GM06990 (cell line): ENCODE results near the gene TBC1D22A.
A peak's percentile ranks its signal among the peaks of the same experiment; 100 is the strongest.

ENCODE experiments used
- DNase-seq: peaks from one replicate; pipeline ENCODE4 v3.0.0-alpha.2; 2011; ENCODE audit not compliant: insufficient read length; ENCODE audit errors: extremely low read depth
- H3K27me3 ChIP-seq: replicated peaks from 2 replicates; pipeline ENCODE4 v1.6.0; 2011; ENCODE audit warnings: low read length; ENCODE audit not compliant: control insufficient read depth, insufficient read depth
- H3K36me3 ChIP-seq: 2 replicates; pipeline ENCODE4 v1.5.1; 2011; ENCODE audit warnings: low read length; ENCODE audit not compliant: control insufficient read depth, insufficient read depth
- H3K4me3 ChIP-seq: replicated peaks from 2 replicates; pipeline ENCODE4 v1.5.1; 2011; ENCODE audit warnings: low read depth, mild to moderate bottlenecking, control low read depth, low read length
- CTCF ChIP-seq: IDR thresholded peaks from 2 replicates; pipeline ENCODE4 v1.5.1; 2011; ENCODE audit warnings: low read length, control low read depth, mild to moderate bottlenecking, inconsistent platforms; ENCODE audit not compliant: insufficient read depth, poor library complexity, severe bottlenecking

TBC1D22A gene

GRCh38 chr22:47209547-47210023 is 447.1 kb downstream of the TBC1D22A start:
- no peak for DNase-seq
- Histone ChIP-seq H3K4me3 (no peak overlapping the region), H3K27me3 (no peaks in the 10 kb centered on the region), H3K36me3 (no peaks in the 10 kb centered on the region)
- TF ChIP-seq CTCF: no peak

GRCh38 chr22:47210112-47210657 is 447.7 kb downstream of the TBC1D22A start:
- DNase-seq: no peak
- Histone ChIP-seq H3K4me3 (no peak overlapping the region), H3K27me3 (no peaks in the 10 kb centered on the region), H3K36me3 (no peaks in the 10 kb centered on the region)
- TF ChIP-seq CTCF: no peak

GRCh38 chr22:47210686-47211085 is 448.2 kb downstream of the TBC1D22A start:
- H3K36me3 ChIP-seq: no peaks in the 10 kb centered on the region
- H3K4me3 ChIP-seq: no peak overlapping the region
- TF ChIP-seq CTCF: no peak
- no peak for DNase-seq
- no peaks in the 10 kb centered on the region for H3K27me3 ChIP-seq

- DNase-seq: no peak
- Histone ChIP-seq H3K27me3 (no peaks in the 10 kb centered on the region), H3K36me3 (no peaks in the 10 kb centered on the region), H3K4me3 (no peak overlapping the region)
- TF ChIP-seq CTCF: peak; percentile 97
These were observed 451.3 kb downstream of the TBC1D22A start for GRCh38 chr22:47213571-47214230.

- no peak for DNase-seq
- no peak overlapping the region for H3K4me3 ChIP-seq
- H3K27me3 ChIP-seq: no peaks in the 10 kb centered on the region
- TF ChIP-seq CTCF: no peak
- H3K36me3 ChIP-seq: no peaks in the 10 kb centered on the region
These were observed 453.4 kb downstream of the TBC1D22A start for GRCh38 chr22:47215851-47216250.
